SK-N-SH treated with all-trans-retinoic acid at 6 μM for 48 hours (cell line): ENCODE measurements around the gene CRISPLD2.

Experiments used
- ARNTL ChIP-seq: fragments of 450-650 bp; formaldehyde crosslinking; IDR thresholded peaks from 2 replicates; pipeline ENCODE4 v1.5.0; 2020; ENCODE audit warnings: low read depth, mild to moderate bottlenecking, moderate library complexity, borderline replicate concordance
- PATZ1 ChIP-seq: fragments of 250-450 bp; sonication (Bioruptor Pico); IDR thresholded peaks from 2 replicates; pipeline ENCODE4 v1.8.0; 2020; ENCODE audit warnings: mild to moderate bottlenecking, moderate library complexity, borderline replicate concordance
- RARB ChIP-seq: fragments of 250-450 bp; sonication (Bioruptor Pico); IDR thresholded peaks from 2 replicates; pipeline ENCODE4 v1.8.0; 2021; ENCODE audit warnings: mild to moderate bottlenecking, moderate library complexity
- TOX ChIP-seq: fragments of 250-450 bp; sonication (Bioruptor Pico); IDR thresholded peaks from 2 replicates; pipeline ENCODE4 v1.8.0; 2021; ENCODE audit warnings: mild to moderate bottlenecking, moderate library complexity, borderline replicate concordance
- ZFP3 ChIP-seq: fragments of 250-450 bp; sonication (Bioruptor Pico); IDR thresholded peaks from 2 replicates; pipeline ENCODE4 v1.5.0; 2020; ENCODE audit warnings: mild to moderate bottlenecking, moderate library complexity
- ZNF565 ChIP-seq: fragments of 450-650 bp; formaldehyde crosslinking; conservative IDR thresholded peaks from 2 replicates; pipeline ENCODE4 v1.5.0; 2020; ENCODE audit warnings: low read depth, mild to moderate bottlenecking, moderate library complexity

GRCh38 chr16:84864326-84864955 lies 44.7 kb downstream of the CRISPLD2 start:
- TF ChIP-seq TOX (CRISPR knock-in tag) (no peak), ARNTL (CRISPR knock-in tag) (no peak), PATZ1 (no peak), RARB (no peak), ZFP3 (CRISPR knock-in tag) (no peak), ZNF565 (CRISPR knock-in tag) (no peak)
